K562 (cell line): ENCODE measurements around the gene CRKL. TPM values are rescaled to one million over a fixed set of nuclear protein-coding genes. Genes with fewer than 3 reads are reported as not detected.

Source experiments
- ADNP ChIP-seq: fragments of 200-800 bp; sonication (Bioruptor generic); IDR thresholded peaks from 2 replicates; pipeline ENCODE4 v1.6.1; 2016; ENCODE audit warnings: missing genetic modification characterization, missing compliant biosample characterization
- CAMTA2 ChIP-seq: fragments of 250-450 bp; sonication (Bioruptor Pico); conservative IDR thresholded peaks from 2 replicates; pipeline ENCODE4 v1.5.1; 2022
- CREB1 ChIP-seq, 2 experiments: sonication (generic) in 1 of 2; formaldehyde crosslinking in 1 of 2; IDR thresholded peaks; 2 replicates each; pipeline versions ENCODE4 v1.6.1 to v1.8.0; 2012 to 2022; ENCODE audit warnings: inconsistent platforms in 1 of 2, mild to moderate bottlenecking in 1 of 2, missing genetic modification reagents in 1 of 2, moderate library complexity in 1 of 2
- CREB3L1 ChIP-seq: fragments of 450-650 bp; IDR thresholded peaks from 2 replicates; pipeline ENCODE4 v1.6.1; 2014; ENCODE audit warnings: low read depth, mild to moderate bottlenecking, moderate library complexity, borderline replicate concordance
- DMBX1 ChIP-seq: fragments of 250-450 bp; sonication (Bioruptor Pico); IDR thresholded peaks from 2 replicates; pipeline ENCODE4 v1.8.0; 2022; ENCODE audit warnings: inconsistent platforms, mild to moderate bottlenecking, moderate library complexity, borderline replicate concordance
- E2F8 ChIP-seq: fragments of 450-650 bp; IDR thresholded peaks from 2 replicates; pipeline ENCODE4 v1.7.1; 2018; ENCODE audit warnings: mild to moderate bottlenecking, low read depth; ENCODE audit not compliant: partially characterized antibody
- HES1 ChIP-seq: fragments of 450-650 bp; IDR thresholded peaks from 2 replicates; pipeline ENCODE4 v1.6.1; 2016; ENCODE audit warnings: low read depth, mild to moderate bottlenecking, moderate library complexity
- KAT7 ChIP-seq: sonication (generic); formaldehyde crosslinking; IDR thresholded peaks from 2 replicates; pipeline ENCODE4 v1.8.0; 2022; ENCODE audit warnings: missing genetic modification reagents, mild to moderate bottlenecking, borderline replicate concordance
- NFYB ChIP-seq: IDR thresholded peaks from 2 replicates; pipeline ENCODE4 v1.6.1; 2011; ENCODE audit warnings: mild to moderate bottlenecking, moderate library complexity; ENCODE audit not compliant: insufficient read length; ENCODE audit errors: extremely low read depth
- NRF1 ChIP-seq, 2 experiments: fragments of 450-650 bp; IDR thresholded peaks in 1 of 2; conservative IDR thresholded peaks in 1 of 2; 2 replicates each; pipeline ENCODE4 v1.6.1; 2014; ENCODE audit warnings: mild to moderate bottlenecking in 2 of 2
- PHB ChIP-seq: fragments of 250-450 bp; sonication (Bioruptor Pico); IDR thresholded peaks from 2 replicates; pipeline ENCODE4 v1.5.0; 2021
- SAFB2 ChIP-seq: fragments of 200-400 bp; formaldehyde crosslinking; IDR thresholded peaks from 2 replicates; pipeline ENCODE4 v1.6.1; 2018; ENCODE audit warnings: borderline replicate concordance, low read length, low read depth, moderate library complexity; ENCODE audit not compliant: severe bottlenecking
- SMARCA5 ChIP-seq: fragments of 450-650 bp; IDR thresholded peaks from 2 replicates; pipeline ENCODE4 v1.6.1; 2016
- SNAPC5 ChIP-seq: fragments of 250-450 bp; sonication (Bioruptor Pico); IDR thresholded peaks from 2 replicates; pipeline ENCODE4 v1.8.0; 2021; ENCODE audit warnings: moderate library complexity, mild to moderate bottlenecking, inconsistent platforms
- STAT5B ChIP-seq: fragments of 250-450 bp; sonication (Bioruptor Pico); IDR thresholded peaks from 2 replicates; pipeline ENCODE4 v1.8.0; 2021; ENCODE audit warnings: mild to moderate bottlenecking, inconsistent platforms
- TAF1 ChIP-seq: IDR thresholded peaks from 2 replicates; pipeline ENCODE4 v1.6.1; 2011; ENCODE audit warnings: mild to moderate bottlenecking, low read length, moderate library complexity; ENCODE audit not compliant: insufficient read depth, control insufficient read depth, severe bottlenecking; ENCODE audit errors: extremely low read depth
- ZFP91 ChIP-seq: sonication (generic); formaldehyde crosslinking; IDR thresholded peaks from 2 replicates; pipeline ENCODE4 v1.8.0; 2022; ENCODE audit warnings: mild to moderate bottlenecking, missing genetic modification reagents
- ZNF212 ChIP-seq: fragments of 450-650 bp; formaldehyde crosslinking; IDR thresholded peaks from 2 replicates; pipeline ENCODE4 v1.4.0; 2020; ENCODE audit warnings: mild to moderate bottlenecking
- ZNF76 ChIP-seq: fragments of 250-450 bp; sonication (Bioruptor Pico); IDR thresholded peaks from 2 replicates; pipeline ENCODE4 v1.4.0; 2020; ENCODE audit warnings: mild to moderate bottlenecking, moderate library complexity, borderline replicate concordance
- ZSCAN29 ChIP-seq: fragments of 450-650 bp; IDR thresholded peaks from 2 replicates; pipeline ENCODE4 v1.6.1; 2017
- ZSCAN32 ChIP-seq: fragments of 450-650 bp; formaldehyde crosslinking; IDR thresholded peaks from 2 replicates; pipeline ENCODE4 v1.4.0; 2020; ENCODE audit warnings: mild to moderate bottlenecking, moderate library complexity
- polyA plus RNA-seq, 8 experiments: library from polyadenylated mRNA; depleted of rRNA in 4 of 8; stranded (reverse) in 5 of 8; unstranded in 3 of 8; fragments of >200 nt; fragmentation: Nextera tagmentation in 2 of 8; fragmentation: Illumina TruSeq in 1 of 8; extraction: Ambion mirVana in 2 of 8; extraction: Trizol in 1 of 8; gene quantifications; 2 replicates each; pipeline versions ENCODE4 v1.2.1 to v1.2.3, GENCODE V29; 2011 to 2014; ENCODE audit warnings: inconsistent platforms in 1 of 8, missing spikeins in 1 of 8
- total RNA-seq, 7 experiments: library from RNA; depleted of rRNA in 6 of 7; stranded (reverse); fragments of >200 nt in 6 of 7; fragmentation: Illumina TruSeq in 2 of 7; extraction: Trizol in 2 of 7; gene quantifications; 2 replicates each; pipeline versions ENCODE4 v1.2.1 to v1.2.3, GENCODE V29; 2011 to 2021; ENCODE audit warnings: low replicate concordance in 1 of 7

The CRKL gene
- total and polyA plus RNA-seq, 9 of the 15 experiments (the other 6 are each of a cell fraction or from before 2014, with no cell fraction given), result 100 to 263 (median 124) TPM

- TF ChIP-seq ZNF212 (no peak), ADNP (no peak), ZNF76 (CRISPR knock-in tag) (peak; percentile 93), TAF1 (no peak), ZSCAN32 (no peak), PHB (CRISPR knock-in tag) (peak; percentile 9; the same call in 1 of the 2 replicates), CREB1 (IDR thresholded peaks at IDR 0.05) (peak; percentile 71; the same call in 1 of the 2 replicates), CREB1 (CRISPR knock-in tag; IDR thresholded peaks at IDR 0.05) (peak; percentile 76), SNAPC5 (CRISPR knock-in tag) (no peak), STAT5B (CRISPR knock-in tag) (no peak), ZFP91 (peak; percentile 87), E2F8 (peak; percentile 87), SAFB2 (no peak), CREB3L1 (peak; percentile 88), NFYB (no peak), SMARCA5 (peak; percentile 98), KAT7 (CRISPR knock-in tag) (peak; percentile 92; the same call in 1 of the 2 replicates), CAMTA2 (CRISPR knock-in tag) (0 out of 2 replicates have a peak, but pooled peaks have one; percentile 74), NRF1 (conservative IDR thresholded peaks at IDR 0.05 in 1 of 2, IDR thresholded peaks at IDR 0.05 in 1 of 2) (peak; percentile 72 to 79), ZSCAN29 (no peak), HES1 (peak; percentile 65; the same call in 1 of the 2 replicates), DMBX1 (CRISPR knock-in tag) (peak; percentile 87)
Observed at GRCh38 chr22:20885557-20886323, 31.5 kb upstream of the CRKL start (continued).
